ENCODE data around the gene PODXL.

Gene PODXL

DNA sequence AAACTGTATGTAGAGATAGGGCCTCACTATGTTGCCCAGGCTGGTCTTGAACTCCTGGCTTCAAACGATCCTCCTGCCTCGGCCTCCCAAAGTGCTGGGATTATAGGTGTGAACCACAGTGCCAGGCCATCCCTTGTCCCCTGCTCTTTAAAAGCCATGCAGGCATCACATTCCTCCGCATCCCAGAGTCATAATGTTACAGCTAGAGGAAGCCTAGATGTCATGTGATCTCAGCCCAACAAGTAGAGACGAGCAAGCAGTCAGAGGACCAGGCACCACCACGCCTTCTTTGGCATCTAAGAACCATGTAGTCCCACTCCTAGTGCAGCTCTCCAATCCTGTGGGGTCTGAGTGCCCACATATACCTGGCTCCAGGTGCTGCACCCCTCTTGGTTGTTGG is 13.1 kb downstream of the PODXL start:
- H3K27me3 ChIP-seq (ENCODE audit: insufficient read depth, low read depth): no peaks in the 10 kb centered on the region
- TF ChIP-seq, protein P1, sequence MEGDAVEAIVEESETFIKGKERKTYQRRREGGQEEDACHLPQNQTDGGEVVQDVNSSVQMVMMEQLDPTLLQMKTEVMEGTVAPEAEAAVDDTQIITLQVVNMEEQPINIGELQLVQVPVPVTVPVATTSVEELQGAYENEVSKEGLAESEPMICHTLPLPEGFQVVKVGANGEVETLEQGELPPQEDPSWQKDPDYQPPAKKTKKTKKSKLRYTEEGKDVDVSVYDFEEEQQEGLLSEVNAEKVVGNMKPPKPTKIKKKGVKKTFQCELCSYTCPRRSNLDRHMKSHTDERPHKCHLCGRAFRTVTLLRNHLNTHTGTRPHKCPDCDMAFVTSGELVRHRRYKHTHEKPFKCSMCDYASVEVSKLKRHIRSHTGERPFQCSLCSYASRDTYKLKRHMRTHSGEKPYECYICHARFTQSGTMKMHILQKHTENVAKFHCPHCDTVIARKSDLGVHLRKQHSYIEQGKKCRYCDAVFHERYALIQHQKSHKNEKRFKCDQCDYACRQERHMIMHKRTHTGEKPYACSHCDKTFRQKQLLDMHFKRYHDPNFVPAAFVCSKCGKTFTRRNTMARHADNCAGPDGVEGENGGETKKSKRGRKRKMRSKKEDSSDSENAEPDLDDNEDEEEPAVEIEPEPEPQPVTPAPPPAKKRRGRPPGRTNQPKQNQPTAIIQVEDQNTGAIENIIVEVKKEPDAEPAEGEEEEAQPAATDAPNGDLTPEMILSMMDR (conservative IDR thresholded peaks at IDR 0.05; ENCODE audit: low read depth, low read length): no peak
- H3K4me2 ChIP-seq: no peak overlapping the region
- H3K4me3 ChIP-seq (IDR thresholded peaks at IDR 0.05; ENCODE audit: insufficient read depth, low read depth, low read length): no peak overlapping the region
- peaks cover 19% of the 10 kb centered on the region for H3K4me1 ChIP-seq (ENCODE audit: low read depth, poor library complexity, severe bottlenecking)
- H3K9ac ChIP-seq: no peak overlapping the region
- no peak overlapping the region for H3K27ac ChIP-seq
- H3K79me2 ChIP-seq (ENCODE audit: insufficient read depth, low read depth): no peaks in the 10 kb centered on the region
- H3K36me3 ChIP-seq (ENCODE audit: insufficient read depth): no peaks in the 10 kb centered on the region
- no peaks in the 10 kb centered on the region for H4K20me1 ChIP-seq (ENCODE audit: insufficient read depth)
- no peak overlapping the region for H2AFZ ChIP-seq (ENCODE audit: low read depth)

DNA sequence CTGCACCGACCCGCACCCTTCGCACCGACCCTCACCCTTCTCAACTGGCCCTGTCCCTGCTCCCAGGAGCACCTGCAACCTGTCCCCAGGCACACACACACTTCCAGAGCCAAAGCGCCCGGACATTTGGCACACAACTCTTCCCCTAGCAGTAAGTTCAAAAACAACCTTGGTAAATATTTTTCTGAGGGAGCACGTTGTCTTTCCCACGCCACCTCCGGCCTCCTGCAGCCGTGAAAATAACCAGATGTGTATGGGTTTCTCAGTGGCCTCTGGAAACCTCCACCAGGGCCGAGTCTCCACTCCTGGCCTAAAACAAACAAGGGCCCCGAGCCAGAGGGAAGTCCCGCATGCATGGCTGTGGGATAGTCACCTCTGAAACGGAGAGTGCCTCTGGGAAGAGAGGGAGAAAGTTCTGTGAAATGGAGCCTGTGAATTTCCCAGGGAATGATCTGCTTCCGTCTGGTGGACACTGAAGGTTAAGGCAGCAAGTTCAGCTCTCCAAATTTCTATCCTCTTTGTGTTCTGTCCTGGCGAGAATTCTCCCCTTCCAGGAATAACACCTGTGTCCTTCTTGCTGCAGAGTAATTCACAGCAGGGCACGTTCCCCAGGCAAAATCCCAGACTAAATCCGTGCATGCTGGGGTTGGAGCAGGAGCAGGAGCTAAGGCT is 15.8 kb downstream of the PODXL start:
- Histone ChIP-seq H4K20me1 (ENCODE audit: insufficient read depth) (no peaks in the 10 kb centered on the region), H3K27ac (no peak overlapping the region), H3K4me3 (IDR thresholded peaks at IDR 0.05; ENCODE audit: insufficient read depth, low read depth, low read length) (no peak overlapping the region), H3K36me3 (ENCODE audit: insufficient read depth) (no peaks in the 10 kb centered on the region), H3K27me3 (ENCODE audit: insufficient read depth, low read depth) (no peaks in the 10 kb centered on the region), H3K9ac (no peak overlapping the region), H3K79me2 (ENCODE audit: insufficient read depth, low read depth) (no peaks in the 10 kb centered on the region), H3K4me1 (ENCODE audit: low read depth, poor library complexity, severe bottlenecking) (peaks cover 11% of the 10 kb centered on the region), H2AFZ (ENCODE audit: low read depth) (no peak overlapping the region), H3K4me2 (no peak overlapping the region)
- TF ChIP-seq, protein P1 (conservative IDR thresholded peaks at IDR 0.05; ENCODE audit: low read depth, low read length): no peak

DNA sequence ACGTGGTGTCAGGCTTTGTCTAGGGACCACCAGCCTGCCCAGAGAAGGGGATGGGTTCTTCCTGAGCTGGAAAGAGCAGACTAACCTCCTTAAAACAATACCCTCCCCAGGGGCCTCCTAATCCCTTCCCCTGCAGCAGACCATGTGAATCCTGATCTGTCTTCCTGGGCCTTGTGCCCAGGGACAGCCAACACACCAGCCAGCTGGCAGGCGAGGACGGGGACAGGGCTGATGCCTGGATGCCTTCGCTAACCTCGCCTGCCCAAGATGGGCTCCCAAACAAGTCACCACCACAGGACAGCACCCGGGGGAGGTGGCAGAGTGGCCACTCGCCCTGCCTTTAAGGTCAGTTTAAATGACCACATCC is 17.6 kb downstream of the PODXL start:
- Histone ChIP-seq H3K9ac (no peak overlapping the region), H4K20me1 (ENCODE audit: insufficient read depth) (no peaks in the 10 kb centered on the region), H3K4me1 (ENCODE audit: low read depth, poor library complexity, severe bottlenecking) (no peaks in the 10 kb centered on the region), H3K4me3 (IDR thresholded peaks at IDR 0.05; ENCODE audit: insufficient read depth, low read depth, low read length) (no peak overlapping the region), H2AFZ (ENCODE audit: low read depth) (no peak overlapping the region), H3K4me2 (no peak overlapping the region), H3K79me2 (ENCODE audit: insufficient read depth, low read depth) (no peaks in the 10 kb centered on the region), H3K27me3 (ENCODE audit: insufficient read depth, low read depth) (no peaks in the 10 kb centered on the region), H3K27ac (no peak overlapping the region), H3K36me3 (ENCODE audit: insufficient read depth) (no peaks in the 10 kb centered on the region)
- TF ChIP-seq, protein P1 (conservative IDR thresholded peaks at IDR 0.05; ENCODE audit: low read depth, low read length): no peak

DNA sequence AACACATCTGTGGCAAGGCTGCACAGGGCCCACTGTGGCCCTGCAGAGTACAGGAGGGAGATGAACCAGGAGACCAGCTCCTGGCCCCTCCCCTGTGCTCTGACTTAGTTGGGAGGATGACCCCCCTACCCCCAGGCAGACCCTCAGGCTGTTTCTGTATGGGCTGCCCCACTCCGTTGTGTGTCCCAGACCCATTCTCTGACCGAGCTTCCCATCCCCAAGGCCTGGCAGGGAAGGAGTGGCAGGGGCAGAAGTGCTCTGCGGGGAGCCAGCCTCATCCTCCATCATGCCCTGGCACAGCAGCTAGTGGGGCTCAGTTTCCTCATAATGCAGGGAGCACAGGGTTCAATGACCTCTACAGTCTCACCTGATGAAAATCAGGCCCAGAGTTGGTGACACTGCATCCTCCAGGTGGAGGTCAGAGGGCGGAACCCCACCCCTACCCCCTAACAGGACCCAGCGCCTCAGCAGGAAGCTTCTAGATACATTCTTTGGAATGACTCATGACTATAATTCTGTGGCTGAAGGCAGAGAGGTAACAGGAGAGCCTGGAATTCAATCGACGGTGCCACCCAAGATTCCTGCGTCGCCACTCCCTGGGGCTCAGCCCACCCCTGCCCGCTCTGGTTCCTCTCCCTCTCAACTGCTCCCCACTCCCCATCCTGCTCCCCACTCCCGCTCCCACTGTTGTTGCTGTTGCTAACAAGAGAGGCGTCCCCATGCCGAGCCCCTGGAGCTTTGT is 18.2 kb downstream of the PODXL start:
- no peak overlapping the region for H3K9ac ChIP-seq

More for the DNA sequence above, 18.2 kb downstream of the PODXL start:
- Histone ChIP-seq H4K20me1 (ENCODE audit: insufficient read depth) (no peaks in the 10 kb centered on the region), H3K27me3 (ENCODE audit: insufficient read depth, low read depth) (no peaks in the 10 kb centered on the region), H3K79me2 (ENCODE audit: insufficient read depth, low read depth) (no peaks in the 10 kb centered on the region), H3K36me3 (ENCODE audit: insufficient read depth) (no peaks in the 10 kb centered on the region), H3K27ac (no peak overlapping the region), H3K4me3 (IDR thresholded peaks at IDR 0.05; ENCODE audit: insufficient read depth, low read depth, low read length) (no peak overlapping the region), H3K4me2 (no peak overlapping the region), H2AFZ (ENCODE audit: low read depth) (no peak overlapping the region), H3K4me1 (ENCODE audit: low read depth, poor library complexity, severe bottlenecking) (no peaks in the 10 kb centered on the region)
- TF ChIP-seq, protein P1 (conservative IDR thresholded peaks at IDR 0.05; ENCODE audit: low read depth, low read length): no peak

All from KMS-11 (cell line).